HepG2 (cell line): Measurements from ENCODE around the gene NELL2.

Experiments used
- FOXA1 ChIP-seq, 2 experiments: fragments of 450-650 bp in 1 of 2; sonication (generic) in 1 of 2; formaldehyde crosslinking in 1 of 2; IDR thresholded peaks; 2 replicates each; pipeline versions ENCODE4 v1.4.0 to v1.6.1; 2016 to 2020; ENCODE audit warnings: missing genetic modification reagents in 1 of 2
- PHF5A ChIP-seq: IDR thresholded peaks from one replicate; pipeline ENCODE4 v1.6.1; 2018; ENCODE audit warnings: low read depth, missing genetic modification reagents; ENCODE audit not compliant: unreplicated experiment
- POLR2AphosphoS5 ChIP-seq: IDR thresholded peaks from 2 replicates; pipeline ENCODE4 v1.6.1; 2012; ENCODE audit warnings: low read depth, low read length
- SATB2 ChIP-seq: sonication (generic); formaldehyde crosslinking; IDR thresholded peaks from 2 replicates; pipeline ENCODE4 v1.5.0; 2020; ENCODE audit warnings: missing genetic modification reagents
- SMAD3 ChIP-seq: sonication (generic); formaldehyde crosslinking; IDR thresholded peaks from 2 replicates; pipeline ENCODE4 v1.4.0; 2020; ENCODE audit warnings: missing genetic modification reagents
- SRSF9 ChIP-seq: fragments of 200-400 bp; formaldehyde crosslinking; IDR thresholded peaks from 2 replicates; pipeline ENCODE4 v1.6.1; 2018; ENCODE audit warnings: borderline replicate concordance, mild to moderate bottlenecking, low read depth, low read length; ENCODE audit not compliant: insufficient read depth, poor library complexity, severe bottlenecking
- SRY ChIP-seq: sonication (generic); formaldehyde crosslinking; IDR thresholded peaks from 2 replicates; pipeline ENCODE4 v1.8.0; 2022; ENCODE audit warnings: mild to moderate bottlenecking, missing genetic modification reagents
- YY1 ChIP-seq: IDR thresholded peaks from 2 replicates; pipeline ENCODE4 v1.6.1; 2011; ENCODE audit warnings: low read length, low read depth, moderate library complexity, mild to moderate bottlenecking; ENCODE audit not compliant: insufficient read depth, insufficient replicate concordance
- ZNF264 ChIP-seq: sonication (generic); formaldehyde crosslinking; IDR thresholded peaks from 2 replicates; pipeline ENCODE4 v1.4.0; 2020; ENCODE audit warnings: missing genetic modification reagents
- ZNF274 ChIP-seq: sonication (generic); formaldehyde crosslinking; IDR thresholded peaks from 2 replicates; pipeline ENCODE4 v1.5.1; 2020; ENCODE audit warnings: mild to moderate bottlenecking, missing genetic modification reagents
- ZNF431 ChIP-seq: sonication (generic); formaldehyde crosslinking; IDR thresholded peaks from 2 replicates; pipeline ENCODE4 v1.9.0; 2022; ENCODE audit warnings: missing genetic modification reagents, low read depth, mild to moderate bottlenecking, borderline replicate concordance
- ZSCAN29 ChIP-seq: sonication (generic); formaldehyde crosslinking; conservative IDR thresholded peaks from 2 replicates; pipeline ENCODE4 v1.4.0; 2020; ENCODE audit warnings: mild to moderate bottlenecking, missing genetic modification reagents
- TF ChIP-seq, protein P1 (sequence below): sonication (generic); formaldehyde crosslinking; IDR thresholded peaks from 2 replicates; pipeline ENCODE4 v1.5.1; 2020; ENCODE audit warnings: missing genetic modification reagents, mild to moderate bottlenecking, borderline replicate concordance
- TF ChIP-seq, protein P2 (sequence below): sonication (generic); formaldehyde crosslinking; IDR thresholded peaks from 2 replicates; pipeline ENCODE4 v1.5.0; 2020; ENCODE audit warnings: mild to moderate bottlenecking, missing genetic modification reagents, moderate library complexity

DNA sequence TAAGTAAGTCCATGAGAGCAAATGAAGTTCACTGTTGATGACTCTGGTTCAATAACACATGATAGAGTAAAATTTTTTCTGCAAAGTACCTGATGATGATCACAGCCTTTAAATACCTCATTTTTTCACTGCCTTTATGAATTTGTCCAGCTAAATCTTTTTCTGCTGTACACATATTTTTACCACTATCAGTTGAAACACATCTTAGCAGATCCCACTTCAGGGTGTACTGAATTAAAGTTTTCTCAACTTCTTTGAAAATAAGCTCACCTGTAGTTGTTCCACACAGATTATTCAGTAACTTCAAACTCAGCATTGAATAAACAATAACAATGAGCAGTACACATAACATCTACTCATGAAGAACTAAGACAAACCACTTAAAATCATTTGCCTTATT, 385.9 kb downstream of the NELL2 start:
- TF ChIP-seq FOXA1 (IDR thresholded peaks at IDR 0.05), result no peak
- no peak for TF ChIP-seq FOXA1 (CRISPR knock-in tag; IDR thresholded peaks at IDR 0.05)
- TF ChIP-seq SRY (CRISPR knock-in tag), result no peak
- no peak for TF ChIP-seq ZSCAN29 (CRISPR knock-in tag)
- no peak for TF ChIP-seq ZNF264
- no peak for TF ChIP-seq YY1
- no peak for TF ChIP-seq SRSF9
- TF ChIP-seq PHF5A (CRISPR knock-in tag), result no peak
- no peak for TF ChIP-seq SMAD3
- TF ChIP-seq ZNF431 (CRISPR knock-in tag), result no peak
- TF ChIP-seq POLR2AphosphoS5, result no peak
- TF ChIP-seq, protein P1, sequence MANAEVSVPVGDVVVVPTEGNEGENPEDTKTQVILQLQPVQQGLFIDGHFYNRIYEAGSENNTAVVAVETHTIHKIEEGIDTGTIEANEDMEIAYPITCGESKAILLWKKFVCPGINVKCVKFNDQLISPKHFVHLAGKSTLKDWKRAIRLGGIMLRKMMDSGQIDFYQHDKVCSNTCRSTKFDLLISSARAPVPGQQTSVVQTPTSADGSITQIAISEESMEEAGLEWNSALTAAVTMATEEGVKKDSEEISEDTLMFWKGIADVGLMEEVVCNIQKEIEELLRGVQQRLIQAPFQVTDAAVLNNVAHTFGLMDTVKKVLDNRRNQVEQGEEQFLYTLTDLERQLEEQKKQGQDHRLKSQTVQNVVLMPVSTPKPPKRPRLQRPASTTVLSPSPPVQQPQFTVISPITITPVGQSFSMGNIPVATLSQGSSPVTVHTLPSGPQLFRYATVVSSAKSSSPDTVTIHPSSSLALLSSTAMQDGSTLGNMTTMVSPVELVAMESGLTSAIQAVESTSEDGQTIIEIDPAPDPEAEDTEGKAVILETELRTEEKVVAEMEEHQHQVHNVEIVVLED (CRISPR knock-in tag), result no peak
- TF ChIP-seq, protein P2, sequence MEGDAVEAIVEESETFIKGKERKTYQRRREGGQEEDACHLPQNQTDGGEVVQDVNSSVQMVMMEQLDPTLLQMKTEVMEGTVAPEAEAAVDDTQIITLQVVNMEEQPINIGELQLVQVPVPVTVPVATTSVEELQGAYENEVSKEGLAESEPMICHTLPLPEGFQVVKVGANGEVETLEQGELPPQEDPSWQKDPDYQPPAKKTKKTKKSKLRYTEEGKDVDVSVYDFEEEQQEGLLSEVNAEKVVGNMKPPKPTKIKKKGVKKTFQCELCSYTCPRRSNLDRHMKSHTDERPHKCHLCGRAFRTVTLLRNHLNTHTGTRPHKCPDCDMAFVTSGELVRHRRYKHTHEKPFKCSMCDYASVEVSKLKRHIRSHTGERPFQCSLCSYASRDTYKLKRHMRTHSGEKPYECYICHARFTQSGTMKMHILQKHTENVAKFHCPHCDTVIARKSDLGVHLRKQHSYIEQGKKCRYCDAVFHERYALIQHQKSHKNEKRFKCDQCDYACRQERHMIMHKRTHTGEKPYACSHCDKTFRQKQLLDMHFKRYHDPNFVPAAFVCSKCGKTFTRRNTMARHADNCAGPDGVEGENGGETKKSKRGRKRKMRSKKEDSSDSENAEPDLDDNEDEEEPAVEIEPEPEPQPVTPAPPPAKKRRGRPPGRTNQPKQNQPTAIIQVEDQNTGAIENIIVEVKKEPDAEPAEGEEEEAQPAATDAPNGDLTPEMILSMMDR (CRISPR knock-in tag), result no peak
- no peak for TF ChIP-seq SATB2 (CRISPR knock-in tag)
- TF ChIP-seq ZNF274, result no peak
